Umbilical cord (tissue), 2 donors: Measurements from ENCODE around the gene SPIRE2. TPM values are rescaled to one million over a fixed set of nuclear protein-coding genes. Genes with fewer than 3 reads are reported as not detected.
A peak's percentile ranks its signal among the peaks of the same experiment; 100 is the strongest.

Experiments used
- DNase-seq: peaks from one replicate; pipeline ENCODE4 v3.0.0-alpha.2; 2015; ENCODE audit warnings: low spot score
- total RNA-seq: library from RNA; depleted of rRNA; stranded (reverse); fragments of >200 nt; gene quantifications from one replicate; pipeline ENCODE4 v1.2.3, GENCODE V29; 2014; ENCODE audit warnings: low replicate concordance; ENCODE audit not compliant: insufficient read depth

Gene SPIRE2
- total RNA-seq, 1 donor from 2014 or later: 2.2 TPM

DNA sequence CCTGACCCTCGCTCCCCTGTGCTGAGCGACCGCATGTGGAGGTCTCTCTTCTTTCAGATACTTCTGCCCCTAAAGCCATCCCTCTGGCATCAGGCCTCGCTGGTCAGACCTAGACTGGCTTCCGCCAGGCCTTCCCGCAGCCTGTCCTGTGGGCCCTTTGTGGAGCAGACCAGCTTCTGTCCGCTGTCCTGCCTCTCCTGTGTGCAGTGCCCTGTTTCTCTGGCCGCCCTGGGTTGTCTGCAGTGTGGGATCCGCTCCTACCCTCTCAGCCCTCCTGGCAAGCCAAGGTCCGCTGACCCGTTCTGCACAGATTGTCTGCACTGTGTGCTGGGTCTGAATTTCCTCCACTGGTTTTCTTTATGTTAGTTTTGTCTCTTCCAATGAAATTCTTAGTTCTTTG lies 68.9 kb downstream of the SPIRE2 start:
- DNase-seq: no peak

GRCh38 chr16:89898201-89898967 lies 70.1 kb downstream of the SPIRE2 start:
- DNase-seq: no peak

DNA sequence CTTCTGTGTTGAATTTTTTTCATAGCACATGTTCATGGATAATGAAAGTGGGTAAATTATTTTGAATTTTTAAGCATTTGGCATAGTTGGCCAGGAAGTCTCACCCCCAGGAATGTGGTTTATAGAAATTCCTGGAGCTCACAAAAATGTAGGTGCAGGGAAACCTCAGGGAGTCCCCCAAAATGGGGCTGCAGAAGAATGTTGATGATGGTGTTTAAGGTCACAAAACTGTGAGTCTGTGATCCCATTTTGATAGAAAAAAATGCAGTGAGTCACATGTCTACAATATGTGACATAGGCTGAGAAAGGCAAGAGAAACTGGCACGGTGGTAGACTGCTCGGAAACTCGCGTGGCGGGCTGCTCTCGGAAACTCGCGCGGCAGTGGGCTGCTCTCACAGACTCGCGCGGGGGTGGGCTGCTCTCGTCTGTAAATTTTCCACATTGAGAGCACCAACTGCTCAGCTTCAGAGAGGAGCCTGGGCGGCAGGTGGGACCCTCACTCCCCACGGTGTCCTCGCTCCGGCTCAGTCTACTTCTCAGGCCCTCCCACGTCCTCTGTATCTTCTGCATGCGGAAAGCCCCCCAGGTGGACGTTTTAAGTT lies 71.7 kb downstream of the SPIRE2 start:
- DNase-seq: no peak

GRCh38 chr16:89900885-89901284 lies 72.6 kb downstream of the SPIRE2 start:
- DNase-seq: no peak

DNA sequence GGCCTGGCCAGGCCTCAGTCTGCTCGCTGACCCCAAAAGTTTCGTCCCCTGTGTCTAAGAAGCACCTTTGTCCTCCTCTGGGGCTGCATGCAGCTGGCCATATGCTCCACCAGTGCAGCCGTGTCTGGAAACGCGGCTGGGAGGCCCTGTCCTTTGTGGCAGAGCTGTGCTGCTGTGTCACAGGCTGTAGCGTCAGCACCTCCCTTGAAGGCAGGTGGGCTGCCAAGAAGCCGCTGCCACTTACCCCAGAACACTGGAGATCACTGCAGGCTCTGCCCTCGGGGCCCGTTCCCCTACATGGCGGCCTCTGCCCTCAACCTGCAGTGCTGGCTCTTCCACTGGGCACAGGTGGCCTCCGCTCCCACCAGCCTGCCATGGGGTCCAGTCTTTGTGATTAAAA lies 74.7 kb downstream of the SPIRE2 start:
- DNase-seq: no peak

DNA sequence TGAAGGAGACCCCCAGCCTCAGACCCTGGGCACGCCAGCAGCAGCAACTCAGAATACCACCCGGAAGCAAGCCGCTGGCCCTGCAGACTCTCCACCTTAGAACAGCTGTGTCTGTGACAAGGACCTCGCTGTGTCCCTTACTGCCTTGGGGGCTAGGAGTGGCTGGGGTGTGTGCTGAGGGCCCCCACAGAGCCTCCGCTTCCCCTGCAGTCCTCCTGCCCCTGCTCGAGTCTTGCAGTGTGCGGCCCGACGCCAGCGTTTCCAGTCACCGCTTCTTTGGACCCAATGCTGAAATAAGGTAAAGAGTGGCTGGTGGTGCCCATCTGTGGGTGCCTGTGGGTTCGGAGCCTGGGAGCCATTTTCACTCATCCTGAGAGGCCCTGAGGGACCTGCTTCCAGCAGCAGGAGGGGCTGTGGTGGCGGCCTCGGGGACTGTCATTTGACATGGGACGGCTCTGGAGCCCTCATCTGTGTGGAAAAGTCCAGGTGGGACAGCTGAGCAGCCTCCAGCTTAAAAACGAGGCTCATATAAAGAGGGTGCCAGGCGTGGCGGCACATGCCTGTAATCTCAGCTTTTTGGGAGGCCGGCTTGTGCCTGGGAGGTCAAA lies 75.7 kb downstream of the SPIRE2 start:
- no peak for DNase-seq

GRCh38 chr16:89904606-89905510 lies 76.6 kb downstream of the SPIRE2 start:
- no peak for DNase-seq

- no peak for DNase-seq
These were observed 77.3 kb downstream of the SPIRE2 start for GRCh38 chr16:89905511-89906139.

GRCh38 chr16:89906140-89907025 lies 78.1 kb downstream of the SPIRE2 start:
- no peak for DNase-seq

- no peak for DNase-seq
These were observed 79.0 kb downstream of the SPIRE2 start for GRCh38 chr16:89907055-89907814.

- DNase-seq: no peak
These were observed 80.0 kb downstream of the SPIRE2 start for GRCh38 chr16:89908236-89908635.

DNA sequence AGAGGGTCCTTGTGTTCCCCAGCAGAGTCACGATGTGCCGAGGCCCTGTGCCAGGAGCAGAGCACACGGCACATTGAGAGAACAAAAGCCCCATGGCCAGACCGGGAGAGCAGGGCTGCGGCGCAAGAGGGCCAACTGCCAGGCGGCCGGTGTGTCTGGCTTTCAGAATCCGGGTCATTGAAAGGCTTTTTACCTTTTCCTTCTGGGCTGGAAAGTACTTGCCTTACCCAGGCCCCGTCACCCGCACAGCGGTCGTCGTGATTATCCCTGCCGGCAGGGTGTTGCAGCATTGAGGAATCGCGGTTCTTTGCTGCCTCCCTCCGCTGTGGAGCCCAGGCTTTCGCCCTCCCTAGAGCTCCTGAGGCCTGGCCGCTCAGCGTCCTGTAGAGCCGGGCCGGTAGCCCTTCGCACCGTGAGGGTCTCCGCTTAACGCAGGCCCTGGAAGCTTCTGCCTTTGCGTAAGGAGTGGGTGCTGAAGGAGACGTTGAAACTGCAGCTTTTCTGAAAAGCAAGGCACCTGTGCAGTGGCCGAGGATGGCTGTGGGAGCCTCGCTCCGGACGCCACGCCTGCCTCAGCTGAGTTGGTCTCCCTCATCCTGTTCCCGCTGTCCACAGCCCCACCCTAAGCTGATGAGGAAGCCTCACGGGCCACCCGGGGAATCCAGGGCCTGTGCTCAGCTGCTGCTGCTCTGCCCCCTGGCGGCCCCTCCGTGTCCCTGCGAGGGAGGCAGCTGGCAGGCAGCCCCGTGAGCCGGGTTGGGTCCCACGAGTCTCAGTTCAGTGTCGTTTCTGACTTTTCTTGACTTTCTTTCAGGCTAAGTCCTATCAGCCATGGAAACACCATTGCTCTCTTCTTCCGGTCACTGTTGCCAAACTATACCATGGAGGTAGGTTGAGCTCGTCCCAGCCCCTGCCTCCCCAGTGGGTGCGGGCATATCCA lies 81.8 kb downstream of the SPIRE2 start:
- peak; percentile 53 for DNase-seq

DNA sequence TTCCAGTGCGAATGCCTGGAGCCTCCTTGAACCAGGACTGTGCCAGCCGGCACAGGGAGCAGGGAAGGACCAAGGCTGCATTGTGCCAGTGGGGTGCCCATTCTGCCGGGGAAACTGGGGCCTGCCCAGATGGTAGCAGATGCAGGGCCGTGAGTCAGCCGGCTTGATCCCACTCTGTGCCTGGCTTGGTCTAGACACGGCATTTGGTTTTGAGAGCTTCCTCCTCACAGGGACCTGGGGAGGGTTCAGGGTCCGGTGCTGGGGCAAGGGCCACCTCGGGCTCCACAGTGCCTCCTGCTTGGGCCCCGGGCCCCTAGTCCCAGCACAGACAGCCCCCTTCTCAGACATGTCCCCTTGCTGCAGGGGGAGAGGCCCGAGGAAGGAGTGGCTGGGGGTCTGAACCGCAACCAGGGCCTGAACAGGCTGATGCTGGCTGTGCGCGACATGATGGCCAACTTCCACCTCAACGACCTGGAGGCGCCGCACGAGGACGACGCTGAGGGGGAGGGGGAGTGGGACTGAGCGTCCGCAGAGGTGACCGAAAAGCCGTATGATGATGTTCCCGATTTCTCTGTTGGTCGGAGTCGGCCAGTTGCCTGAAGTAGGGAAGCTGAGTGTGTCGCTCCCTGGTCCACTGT lies 82.6 kb downstream of the SPIRE2 start:
- no peak for DNase-seq

DNA sequence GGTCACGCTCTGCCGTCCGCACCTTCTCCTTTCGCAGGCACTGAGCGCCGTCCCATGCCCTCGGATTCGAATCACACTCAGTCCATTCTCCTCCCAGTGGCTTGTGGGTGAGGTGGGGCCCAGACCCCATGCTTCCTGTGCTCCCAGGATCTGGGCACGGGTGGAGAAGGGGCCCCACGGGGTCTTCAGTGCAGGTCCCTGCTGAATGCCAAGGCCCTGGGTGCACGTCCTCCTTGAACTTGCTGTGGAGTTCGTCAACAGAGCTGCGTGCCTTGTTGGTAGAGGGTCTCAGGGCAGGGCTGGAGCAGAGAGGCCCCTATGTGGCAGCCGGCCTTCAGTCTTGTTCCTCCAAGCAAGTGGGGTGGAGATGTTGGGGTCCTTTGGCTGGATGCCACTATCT lies 83.1 kb downstream of the SPIRE2 start:
- DNase-seq: no peak

GRCh38 chr16:89912143-89912542 lies 83.9 kb downstream of the SPIRE2 start:
- no peak for DNase-seq

- DNase-seq: no peak
These were observed 84.4 kb downstream of the SPIRE2 start for GRCh38 chr16:89912627-89913026.

- no peak for DNase-seq
These were observed 85.4 kb downstream of the SPIRE2 start for GRCh38 chr16:89913408-89914387.
